ENCODE results near the gene TM4SF5.

GRCh38 chr17:4782652-4783051 lies 11.0 kb downstream of the TM4SF5 start:
- TF ChIP-seq CTCF (IDR thresholded peaks at IDR 0.05) (no peak), POLR2A (IDR thresholded peaks at IDR 0.05) (no peak)

Data from tibial nerve (tissue), 3 donors.